Tibial nerve (tissue), 4 donors: ENCODE measurements around the gene C1QL4. TPM values are rescaled to one million over a fixed set of nuclear protein-coding genes. Genes with fewer than 3 reads are reported as not detected.

Source experiments
- DNase-seq, 2 donors: peaks; one replicate each; pipeline ENCODE4 v3.0.0-alpha.2; 2019; ENCODE audit warnings: low spot score in 2 of 2
- H3K27ac ChIP-seq, 4 donors: fragments of 200-600 bp; sonication (generic) in 3 of 4; one replicate each; pipeline ENCODE4 v1.5.1; 2017 to 2019; ENCODE audit warnings: mild to moderate bottlenecking in 1 of 4
- H3K27me3 ChIP-seq, 2 donors: fragments of 200-600 bp; sonication (generic) in 1 of 2; one replicate each; pipeline versions ENCODE4 v1.5.1 to v1.6.0; 2017 to 2019
- H3K36me3 ChIP-seq, 3 donors: fragments of 200-600 bp; sonication (generic); one replicate each; pipeline ENCODE4 v1.5.1; 2018 to 2019
- H3K4me1 ChIP-seq, 4 donors: fragments of 200-600 bp; sonication (generic) in 3 of 4; one replicate each; pipeline ENCODE4 v1.5.1; 2017 to 2019
- H3K4me3 ChIP-seq, 4 donors: fragments of 200-600 bp; sonication (generic) in 3 of 4; one replicate each; pipeline ENCODE4 v1.5.1; 2017 to 2019; ENCODE audit warnings: mild to moderate bottlenecking in 1 of 4, moderate library complexity in 1 of 4
- H3K9me3 ChIP-seq, 4 donors: fragments of 200-600 bp; sonication (generic) in 3 of 4; one replicate each; pipeline ENCODE4 v1.5.1; 2017 to 2019
- CTCF ChIP-seq, 5 experiments: fragments of 200-600 bp in 3 of 5; fragments of 450-650 bp in 2 of 5; sonication (generic) in 3 of 5; IDR thresholded peaks; one replicate each; pipeline ENCODE4 v1.5.1; 2016 to 2019; ENCODE audit warnings: antibody characterized with exemption in 5 of 5, mild to moderate bottlenecking in 3 of 5, moderate library complexity in 2 of 5
- EP300 ChIP-seq, 2 donors: sonication (generic); formaldehyde crosslinking; IDR thresholded peaks; one replicate each; pipeline ENCODE4 v1.6.1; 2017; ENCODE audit warnings: antibody characterized with exemption in 2 of 2, mild to moderate bottlenecking in 1 of 2
- POLR2A ChIP-seq, 2 donors: fragments of 450-650 bp; IDR thresholded peaks; one replicate each; pipeline ENCODE4 v1.6.1; 2017; ENCODE audit warnings: antibody characterized with exemption in 2 of 2, mild to moderate bottlenecking in 2 of 2, moderate library complexity in 2 of 2
- WGBS, 2 donors: methylation state at CpG; one replicate each; pipeline ENCODE4 v1.1.5; 2018; 5-methylcytosine and 5-hydroxymethylcytosine counted together
- total RNA-seq, 4 donors: library from RNA; depleted of rRNA; stranded (reverse); fragments of >200 nt; gene quantifications; one replicate each; pipeline ENCODE4 v1.1.0, GENCODE V29; 2016

The C1QL4 gene
- total RNA-seq, 4 donors from 2014 or later, result not detected

- TF ChIP-seq EP300 (IDR thresholded peaks at IDR 0.05), result no peak
- no peak for TF ChIP-seq CTCF (IDR thresholded peaks at IDR 0.05)
- no peak for TF ChIP-seq POLR2A (IDR thresholded peaks at IDR 0.05)
- Histone ChIP-seq H3K9me3 (no peaks in the 10 kb centered on the region), H3K27me3 (peaks cover 5 to 91% of the 10 kb centered on the region in 2 donors), H3K4me1 (peaks cover 0 to 57% (median 34%) of the 10 kb centered on the region in 4 donors), H3K36me3 (no peaks in the 10 kb centered on the region), H3K4me3 (no peak overlapping the region), H3K27ac (no peak overlapping the region)
- 46 to 54% methylated on average over 14 of the region's 14 CpGs for WGBS, 2 donors
- no peak for DNase-seq
These were observed 4.2 kb upstream of the C1QL4 start for GRCh38 chr12:49340971-49341776.

- H3K27ac ChIP-seq, result no peak overlapping the region
- no peak overlapping the region for H3K4me3 ChIP-seq
- no peaks in the 10 kb centered on the region for H3K9me3 ChIP-seq
- WGBS, 2 donors, result 61 to 77% methylated on average over 6 of the region's 6 CpGs
- no peak for DNase-seq
- no peak for TF ChIP-seq POLR2A (IDR thresholded peaks at IDR 0.05)
- TF ChIP-seq EP300 (IDR thresholded peaks at IDR 0.05), result no peak
- TF ChIP-seq CTCF (IDR thresholded peaks at IDR 0.05), result no peak
- H3K4me1 ChIP-seq, result peaks cover 0 to 52% (median 25%) of the 10 kb centered on the region in 4 donors
- H3K27me3 ChIP-seq, result peaks cover 4 to 91% of the 10 kb centered on the region in 2 donors
- no peaks in the 10 kb centered on the region for H3K36me3 ChIP-seq
These were observed 3.3 kb upstream of the C1QL4 start for GRCh38 chr12:49340095-49340870.

GRCh38 chr12:49339464-49339861 lies 2.5 kb upstream of the C1QL4 start:
- Histone ChIP-seq H3K27ac (no peak overlapping the region), H3K4me1 (peaks cover 0 to 45% (median 19%) of the 10 kb centered on the region in 4 donors), H3K36me3 (no peaks in the 10 kb centered on the region), H3K9me3 (no peaks in the 10 kb centered on the region), H3K4me3 (no peak overlapping the region), H3K27me3 (peaks cover 4 to 91% of the 10 kb centered on the region in 2 donors)
- 53 to 61% methylated on average over 5 of the region's 5 CpGs for WGBS, 2 donors
- no peak for TF ChIP-seq EP300 (IDR thresholded peaks at IDR 0.05)
- no peak for TF ChIP-seq POLR2A (IDR thresholded peaks at IDR 0.05)
- DNase-seq, result no peak

GRCh38 chr12:49338830-49339463 lies 2.0 kb upstream of the C1QL4 start:
- Histone ChIP-seq H3K4me1 (peaks cover 0 to 45% (median 19%) of the 10 kb centered on the region in 4 donors), H3K27me3 (peaks cover 4 to 91% of the 10 kb centered on the region in 2 donors), H3K4me3 (no peak overlapping the region), H3K27ac (no peak overlapping the region), H3K36me3 (no peaks in the 10 kb centered on the region), H3K9me3 (no peaks in the 10 kb centered on the region)
- WGBS, 2 donors, result 72 to 80% methylated on average over 6 of the region's 6 CpGs
- DNase-seq, result no peak
- TF ChIP-seq EP300 (IDR thresholded peaks at IDR 0.05) (no peak), POLR2A (IDR thresholded peaks at IDR 0.05) (no peak), CTCF (IDR thresholded peaks at IDR 0.05) (no peak)

- peaks cover 0 to 41% (median 10%) of the 10 kb centered on the region in 4 donors for H3K4me1 ChIP-seq
- peaks cover 4 to 87% of the 10 kb centered on the region in 2 donors for H3K27me3 ChIP-seq
- no peak overlapping the region for H3K4me3 ChIP-seq
- H3K36me3 ChIP-seq, result no peaks in the 10 kb centered on the region
- DNase-seq, result no peak
- H3K27ac ChIP-seq, result no peak overlapping the region
- H3K9me3 ChIP-seq, result no peaks in the 10 kb centered on the region
- WGBS, 2 donors, result 17 to 38% methylated on average over 9 to 24 of the region's 72 CpGs
- no peak for TF ChIP-seq CTCF (IDR thresholded peaks at IDR 0.05)
- TF ChIP-seq EP300 (IDR thresholded peaks at IDR 0.05), result no peak
- no peak for TF ChIP-seq POLR2A (IDR thresholded peaks at IDR 0.05)
These were observed 888 bp downstream of the C1QL4 start for GRCh38 chr12:49335955-49336644.
